Stimulated activated CD8-positive, alpha-beta memory T cell treated with anti-CD3 and anti-CD28 coated beads, Interleukin-15, amount 100 ng/mL, for 4 hours (primary cell): Measurements from ENCODE around the gene EEF2.
"Not testable (repeated sequence)": the region's sequence is repeated elsewhere in the genome, so short reads cannot be mapped to it uniquely, and the experiment has no call there.

Experiments
- DNase-seq, 2 donors: peaks; one replicate each; pipeline ENCODE4 v3.0.0-alpha.2; 2020; ENCODE audit warnings: low read depth in 2 of 2

EEF2 gene

GRCh38 chr19:3944018-3944721 lies 41.1 kb downstream of the EEF2 start:
- DNase-seq = no peak

- no peak for DNase-seq
Measured at GRCh38 chr19:3942790-3943409, 42.4 kb downstream of the EEF2 start.

DNA sequence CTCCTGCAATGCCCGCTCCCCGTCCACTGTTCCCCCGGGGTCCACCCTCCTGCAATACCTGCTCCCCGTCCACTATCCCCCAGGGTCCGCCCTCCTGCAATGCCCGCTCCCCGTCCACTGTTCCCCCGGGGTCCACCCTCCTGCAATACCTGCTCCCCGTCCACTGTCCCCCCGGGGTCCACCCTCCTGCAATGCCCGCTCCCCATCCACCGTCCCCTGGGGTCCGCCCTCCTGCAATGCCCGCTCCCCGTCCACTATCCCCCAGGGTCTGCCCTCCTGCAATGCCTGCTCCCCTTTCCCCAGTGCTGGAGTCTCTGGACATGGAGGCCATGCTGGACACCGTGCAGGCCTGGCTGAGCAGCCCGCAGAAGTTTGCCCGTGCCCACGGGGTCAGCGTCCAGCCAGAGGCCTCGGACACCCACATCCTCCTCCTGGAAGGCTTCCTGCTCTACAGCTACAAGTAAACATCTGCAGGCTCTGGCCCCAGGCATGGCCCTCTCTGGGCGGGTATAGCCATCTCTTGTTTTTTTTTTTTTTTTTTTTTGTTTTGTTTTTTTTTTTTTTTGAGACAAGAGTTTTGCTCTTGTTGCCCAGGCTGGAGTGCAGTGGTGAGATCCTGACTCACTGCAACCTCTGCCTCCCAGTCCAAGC lies 46.8 kb downstream of the EEF2 start:
- not testable (repeated sequence) for DNase-seq

- DNase-seq = no peak
Measured at GRCh38 chr19:3936506-3937442, 48.5 kb downstream of the EEF2 start.

GRCh38 chr19:3932931-3933810 lies 52.1 kb downstream of the EEF2 start, which contains the start of gene NMRK2:
TSS of gene NMRK2 (plus strand) at chr19:3933069. CDS start at chr19:3933672, 603 bp downstream.
- DNase-seq = no peak

- DNase-seq = no peak
Measured at GRCh38 chr19:3931041-3931440, 54.2 kb downstream of the EEF2 start.
